Tongue (tissue), 2 donors: ENCODE data around the gene MMP20. TPM values are rescaled to one million over a fixed set of nuclear protein-coding genes. Genes with fewer than 3 reads are reported as not detected.

ENCODE experiments used
- DNase-seq: peaks from one replicate; pipeline ENCODE4 v3.0.0-alpha.2; 2015
- total RNA-seq: library from RNA; depleted of rRNA; stranded (reverse); fragments of >200 nt; gene quantifications from one replicate; pipeline ENCODE4 v1.2.3, GENCODE V29; 2014

MMP20 gene
- total RNA-seq, 1 donor from 2014 or later: not detected

GRCh38 chr11:102553835-102554282 lies 71.3 kb downstream of the MMP20 start:
- no peak for DNase-seq

- DNase-seq: no peak
Observed at GRCh38 chr11:102552447-102553194, 72.5 kb downstream of the MMP20 start.

- DNase-seq: no peak
Observed at GRCh38 chr11:102552020-102552419, 73.1 kb downstream of the MMP20 start.

GRCh38 chr11:102551169-102551781 lies 73.9 kb downstream of the MMP20 start:
- no peak for DNase-seq

- DNase-seq: no peak
Observed at GRCh38 chr11:102546923-102547471, 78.1 kb downstream of the MMP20 start.

- no peak for DNase-seq
Observed at GRCh38 chr11:102546427-102546826, 78.7 kb downstream of the MMP20 start.

GRCh38 chr11:102545701-102546100 lies 79.4 kb downstream of the MMP20 start:
- no peak for DNase-seq

- DNase-seq: no peak
Observed at GRCh38 chr11:102544594-102544993, 80.5 kb downstream of the MMP20 start.

- no peak for DNase-seq
Observed at GRCh38 chr11:102539567-102539966, 85.6 kb downstream of the MMP20 start.

- no peak for DNase-seq
Observed at GRCh38 chr11:102538932-102539331, 86.2 kb downstream of the MMP20 start.

GRCh38 chr11:102534261-102534872 lies 90.8 kb downstream of the MMP20 start:
- DNase-seq: no peak

GRCh38 chr11:102530558-102530957 lies 94.6 kb downstream of the MMP20 start, which contains the start of gene MMP7:
Gene MMP7, minus strand, starts transcription at chr11:102530747. Its CDS starts 47 bp downstream, at chr11:102530700.
- DNase-seq: no peak

GRCh38 chr11:102528618-102529017 lies 96.5 kb downstream of the MMP20 start:
- no peak for DNase-seq

GRCh38 chr11:102527684-102528083 lies 97.4 kb downstream of the MMP20 start:
- no peak for DNase-seq

- DNase-seq: no peak
Observed at GRCh38 chr11:102527041-102527440, 98.1 kb downstream of the MMP20 start.

Other genes with a start within 250 kb of the MMP20 start
- gene TMEM123, start 172.6 kb downstream of the MMP20 start, total RNA-seq: 156 TPM
- gene MMP7, start 94.6 kb downstream of the MMP20 start, total RNA-seq: 9.5 TPM
- 1.6 TPM for gene MMP27, start 80.4 kb upstream of the MMP20 start, total RNA-seq
- 0.51 TPM for gene MMP8, start 99.6 kb upstream of the MMP20 start, total RNA-seq
- gene MMP10, start 155.3 kb upstream of the MMP20 start, total RNA-seq: 3.2 TPM
- 4.3 TPM for gene MMP1, start 172.8 kb upstream of the MMP20 start, total RNA-seq
- gene MMP3, start 218.3 kb upstream of the MMP20 start, total RNA-seq: 0.10 TPM
- gene MMP12, start 249.7 kb upstream of the MMP20 start, total RNA-seq: not detected